ENCODE measurements around the gene DRGX.

The DRGX gene

DNA sequence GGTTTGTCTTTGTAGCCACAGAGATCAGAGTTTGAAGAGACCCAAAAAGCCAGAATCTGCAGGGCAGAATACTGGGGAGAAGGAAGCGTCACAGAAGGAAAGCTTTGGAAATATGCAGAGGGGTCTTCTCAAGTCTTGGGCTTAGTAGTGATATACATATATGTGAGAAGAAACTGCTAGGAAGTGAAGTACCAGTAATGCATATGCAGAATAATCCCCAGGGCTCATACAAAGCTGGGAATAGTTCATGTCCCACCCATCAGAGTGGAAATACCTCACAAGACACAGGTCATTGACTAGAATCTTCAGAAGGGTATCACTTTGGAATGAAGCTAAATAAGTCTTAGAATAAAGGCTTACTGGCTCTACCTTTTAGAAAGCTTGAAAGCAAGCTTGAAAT is 57.3 kb downstream of the DRGX start:
- Histone ChIP-seq H3K9ac (ENCODE audit: low read length in 2 of 2) (no peak overlapping the region), H3K4me3 (ENCODE audit: low read length in 2 of 2) (no peak overlapping the region), H3K27ac (ENCODE audit: low read length) (no peak overlapping the region), H3K27me3 (ENCODE audit: control insufficient read depth in 1 of 2, insufficient read depth in 2 of 2, low read length in 2 of 2) (peaks cover 0 to 3% of the 10 kb centered on the region in 2 donors), H3K4me1 (ENCODE audit: control insufficient read depth, insufficient read depth, low read length) (no peaks in the 10 kb centered on the region), H3K36me3 (ENCODE audit: control insufficient read depth in 2 of 2, insufficient read depth in 2 of 2, low read length in 2 of 2) (no peaks in the 10 kb centered on the region), H3K9me3 (ENCODE audit: control insufficient read depth in 2 of 2, low read length in 2 of 2) (no peaks in the 10 kb centered on the region)

DNA sequence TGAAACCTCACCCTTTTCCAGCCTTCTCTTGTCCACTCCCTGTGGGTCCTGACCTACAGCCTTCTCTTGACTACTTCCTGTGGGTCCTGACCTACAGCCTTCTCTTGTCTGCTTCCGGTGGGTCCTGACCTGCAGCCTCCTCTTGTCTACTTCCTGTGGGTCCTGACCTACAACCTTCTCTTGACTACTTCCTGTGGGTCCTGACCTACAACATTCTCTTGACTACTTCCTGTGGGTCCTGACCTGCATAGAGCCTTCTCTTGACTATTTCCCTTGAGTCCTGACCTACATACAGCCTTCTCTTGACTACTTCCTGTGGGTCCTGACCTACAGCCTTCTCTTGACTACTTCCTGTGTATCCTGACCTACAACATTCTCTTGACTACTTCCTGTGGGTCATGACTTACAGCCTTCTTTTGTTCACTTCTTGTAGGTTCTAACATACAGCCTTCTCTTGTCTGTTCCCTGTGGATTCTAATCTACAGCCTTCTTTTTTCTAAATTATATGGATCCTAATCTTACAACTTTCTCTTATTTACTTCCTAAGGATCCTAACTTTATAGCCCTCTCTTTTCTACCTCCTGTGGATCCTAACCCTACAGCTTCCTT is 60.4 kb downstream of the DRGX start:
- no peak overlapping the region for H3K27ac ChIP-seq (ENCODE audit: low read length)
- H3K9ac ChIP-seq (ENCODE audit: low read length in 2 of 2) = no peak overlapping the region
- no peak overlapping the region for H3K4me3 ChIP-seq (ENCODE audit: low read length in 2 of 2)
- H3K36me3 ChIP-seq (ENCODE audit: control insufficient read depth in 2 of 2, insufficient read depth in 2 of 2, low read length in 2 of 2) = no peaks in the 10 kb centered on the region
- H3K4me1 ChIP-seq (ENCODE audit: control insufficient read depth, insufficient read depth, low read length) = no peaks in the 10 kb centered on the region
- peaks cover 0 to 3% of the 10 kb centered on the region in 2 donors for H3K27me3 ChIP-seq (ENCODE audit: control insufficient read depth in 1 of 2, insufficient read depth in 2 of 2, low read length in 2 of 2)
- no peaks in the 10 kb centered on the region for H3K9me3 ChIP-seq (ENCODE audit: control insufficient read depth in 2 of 2, low read length in 2 of 2)

DNA sequence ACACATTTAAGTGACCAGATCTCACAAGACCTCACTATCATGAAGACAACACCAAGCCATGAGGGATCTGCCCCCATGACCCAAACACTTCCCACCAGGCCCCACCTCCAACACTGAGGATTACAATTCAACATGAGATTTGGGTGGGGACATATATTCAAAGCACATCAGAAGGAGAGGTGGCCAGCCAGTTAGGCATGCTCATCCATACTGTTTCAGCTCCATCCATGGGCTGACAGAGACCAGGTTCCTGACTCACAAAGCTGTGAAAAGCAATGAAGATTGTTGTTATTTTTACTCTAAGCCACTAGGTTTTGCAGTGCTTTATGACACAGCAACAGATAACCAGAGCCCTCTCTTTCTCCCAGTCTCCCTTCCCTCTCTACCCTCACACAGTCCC is 60.9 kb downstream of the DRGX start:
- peaks cover 0 to 3% of the 10 kb centered on the region in 2 donors for H3K27me3 ChIP-seq (ENCODE audit: control insufficient read depth in 1 of 2, insufficient read depth in 2 of 2, low read length in 2 of 2)
- H3K4me3 ChIP-seq (ENCODE audit: low read length in 2 of 2) = no peak overlapping the region
- no peak overlapping the region for H3K27ac ChIP-seq (ENCODE audit: low read length)
- H3K36me3 ChIP-seq (ENCODE audit: control insufficient read depth in 2 of 2, insufficient read depth in 2 of 2, low read length in 2 of 2) = no peaks in the 10 kb centered on the region
- no peaks in the 10 kb centered on the region for H3K4me1 ChIP-seq (ENCODE audit: control insufficient read depth, insufficient read depth, low read length)
- H3K9ac ChIP-seq (ENCODE audit: low read length in 2 of 2) = no peak overlapping the region
- no peaks in the 10 kb centered on the region for H3K9me3 ChIP-seq (ENCODE audit: control insufficient read depth in 2 of 2, low read length in 2 of 2)

DNA sequence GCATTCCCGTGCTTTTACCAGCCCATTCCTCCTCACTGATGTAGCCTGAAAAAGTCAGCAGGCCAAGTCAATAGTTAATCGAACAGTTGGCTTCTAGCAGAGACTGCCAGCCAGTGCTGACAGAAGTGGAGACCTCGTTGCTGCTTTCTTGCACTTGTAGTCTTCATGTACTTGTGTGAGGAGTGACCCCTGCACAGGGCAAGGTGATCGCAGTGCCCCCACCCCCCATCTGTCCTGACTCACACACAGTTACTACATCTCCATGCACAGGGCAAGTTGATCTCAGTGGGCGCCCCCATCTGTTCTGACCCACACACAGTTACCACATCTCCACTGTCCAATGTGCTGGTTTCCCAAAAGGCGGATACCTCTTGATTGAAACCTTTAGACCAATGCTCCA is 62.7 kb downstream of the DRGX start:
- Histone ChIP-seq H3K4me3 (ENCODE audit: low read length in 2 of 2) (no peak overlapping the region), H3K9ac (ENCODE audit: low read length in 2 of 2) (no peak overlapping the region), H3K36me3 (ENCODE audit: control insufficient read depth in 2 of 2, insufficient read depth in 2 of 2, low read length in 2 of 2) (no peaks in the 10 kb centered on the region), H3K27me3 (ENCODE audit: control insufficient read depth in 1 of 2, insufficient read depth in 2 of 2, low read length in 2 of 2) (peaks cover 0 to 3% of the 10 kb centered on the region in 2 donors), H3K27ac (ENCODE audit: low read length) (no peak overlapping the region), H3K9me3 (ENCODE audit: control insufficient read depth in 2 of 2, low read length in 2 of 2) (no peaks in the 10 kb centered on the region), H3K4me1 (ENCODE audit: control insufficient read depth, insufficient read depth, low read length) (no peaks in the 10 kb centered on the region)

DNA sequence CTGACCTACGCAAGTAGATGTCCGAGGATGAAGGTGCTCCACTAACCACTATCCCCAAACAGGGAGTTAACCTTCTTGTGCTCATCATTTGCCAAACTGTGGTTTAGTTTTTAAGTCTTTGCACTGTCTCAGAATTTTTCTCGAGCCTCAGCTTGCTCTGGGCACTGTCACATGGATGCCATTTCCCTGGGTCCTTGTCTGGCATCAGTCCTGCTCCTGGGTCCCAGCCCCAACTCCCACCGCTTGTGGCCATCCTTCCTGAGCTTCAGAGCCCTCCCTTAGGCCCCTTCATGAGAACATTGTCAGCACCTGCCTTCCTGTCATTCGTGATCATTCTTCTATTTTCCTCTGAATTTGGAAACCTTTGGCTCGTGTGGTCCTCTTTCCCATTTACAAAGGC is 63.1 kb downstream of the DRGX start:
- Histone ChIP-seq H3K4me1 (ENCODE audit: control insufficient read depth, insufficient read depth, low read length) (no peaks in the 10 kb centered on the region), H3K4me3 (ENCODE audit: low read length in 2 of 2) (no peak overlapping the region), H3K9me3 (ENCODE audit: control insufficient read depth in 2 of 2, low read length in 2 of 2) (no peaks in the 10 kb centered on the region), H3K9ac (ENCODE audit: low read length in 2 of 2) (no peak overlapping the region), H3K36me3 (ENCODE audit: control insufficient read depth in 2 of 2, insufficient read depth in 2 of 2, low read length in 2 of 2) (no peaks in the 10 kb centered on the region), H3K27ac (ENCODE audit: low read length) (no peak overlapping the region), H3K27me3 (ENCODE audit: control insufficient read depth in 1 of 2, insufficient read depth in 2 of 2, low read length in 2 of 2) (peaks cover 0 to 3% of the 10 kb centered on the region in 2 donors)

DNA sequence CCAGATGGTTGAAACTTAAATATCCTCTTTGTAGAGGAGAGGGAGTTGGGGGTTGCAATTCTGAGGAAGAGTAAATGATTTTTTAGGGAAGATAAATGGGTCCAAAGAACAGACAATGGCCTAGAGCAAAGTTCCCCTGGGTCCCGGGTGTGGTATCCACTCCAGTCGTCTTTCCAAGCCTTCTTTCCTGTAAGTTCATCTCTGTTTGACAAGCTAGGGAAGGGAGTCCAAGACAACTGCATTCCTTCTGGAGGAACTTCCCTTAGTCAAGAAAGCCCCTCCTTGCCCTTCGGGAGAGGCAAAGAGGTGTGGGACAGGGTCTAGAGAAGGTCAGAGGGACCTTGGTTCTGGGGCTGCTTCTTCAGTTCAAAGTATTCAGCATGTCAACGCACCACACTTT is 63.6 kb downstream of the DRGX start:
- H3K4me1 ChIP-seq (ENCODE audit: control insufficient read depth, insufficient read depth, low read length) = no peaks in the 10 kb centered on the region
- H3K4me3 ChIP-seq (ENCODE audit: low read length in 2 of 2) = no peak overlapping the region
- H3K9me3 ChIP-seq (ENCODE audit: control insufficient read depth in 2 of 2, low read length in 2 of 2) = no peaks in the 10 kb centered on the region
- no peaks in the 10 kb centered on the region for H3K36me3 ChIP-seq (ENCODE audit: control insufficient read depth in 2 of 2, insufficient read depth in 2 of 2, low read length in 2 of 2)
- peaks cover 0 to 3% of the 10 kb centered on the region in 2 donors for H3K27me3 ChIP-seq (ENCODE audit: control insufficient read depth in 1 of 2, insufficient read depth in 2 of 2, low read length in 2 of 2)
- H3K27ac ChIP-seq (ENCODE audit: low read length) = no peak overlapping the region
- no peak overlapping the region for H3K9ac ChIP-seq (ENCODE audit: low read length in 2 of 2)

DNA sequence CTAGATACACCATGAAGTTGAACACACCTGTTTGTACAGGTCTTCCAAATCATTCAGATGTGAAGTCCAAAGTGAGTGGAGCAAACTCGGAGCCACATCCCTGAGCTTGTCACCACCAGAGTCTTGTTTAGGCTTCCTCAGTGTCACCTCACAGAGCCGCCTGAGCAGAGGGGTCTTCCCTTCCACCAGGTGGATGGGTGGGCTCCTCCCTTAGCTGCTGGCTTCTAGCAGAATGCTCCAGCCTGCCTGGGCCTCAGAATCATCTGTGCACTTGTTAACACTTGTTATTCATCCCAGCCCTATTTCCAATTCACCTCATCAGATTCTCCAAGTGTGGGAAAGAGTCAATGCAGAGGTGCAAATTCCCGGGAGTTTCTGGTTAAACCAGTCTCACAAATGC is 64.5 kb downstream of the DRGX start:
- Histone ChIP-seq H3K9me3 (ENCODE audit: control insufficient read depth in 2 of 2, low read length in 2 of 2) (no peaks in the 10 kb centered on the region), H3K27me3 (ENCODE audit: control insufficient read depth in 1 of 2, insufficient read depth in 2 of 2, low read length in 2 of 2) (peaks cover 0 to 3% of the 10 kb centered on the region in 2 donors), H3K36me3 (ENCODE audit: control insufficient read depth in 2 of 2, insufficient read depth in 2 of 2, low read length in 2 of 2) (no peaks in the 10 kb centered on the region), H3K4me3 (ENCODE audit: low read length in 2 of 2) (no peak overlapping the region), H3K27ac (ENCODE audit: low read length) (no peak overlapping the region), H3K4me1 (ENCODE audit: control insufficient read depth, insufficient read depth, low read length) (no peaks in the 10 kb centered on the region), H3K9ac (ENCODE audit: low read length in 2 of 2) (no peak overlapping the region)

DNA sequence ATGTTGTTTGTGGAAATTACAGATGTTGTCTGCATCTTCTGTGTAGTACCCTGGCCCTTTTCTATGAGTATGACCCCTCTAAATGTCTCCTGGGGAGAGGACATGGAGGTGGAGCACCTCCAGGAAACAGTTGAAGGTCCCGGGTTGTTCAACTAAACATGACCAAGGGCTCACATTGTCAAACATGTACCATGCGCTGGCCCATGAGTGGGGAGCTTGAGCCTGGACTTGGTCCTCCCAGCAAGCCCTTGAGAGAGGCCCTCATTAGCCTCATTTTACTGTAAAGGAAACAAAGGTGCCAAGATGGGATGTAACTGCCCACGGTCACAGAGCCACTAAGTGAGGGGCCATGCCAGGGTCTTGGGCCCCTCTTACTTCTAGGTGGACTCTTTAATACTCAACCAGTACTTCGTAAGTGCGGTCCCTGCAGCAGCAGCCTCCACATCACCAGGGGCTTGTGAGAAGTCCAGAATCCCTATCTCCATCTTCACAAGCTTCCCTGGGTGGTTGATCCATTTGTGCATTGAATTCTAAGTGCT is 65.7 kb downstream of the DRGX start:
- Histone ChIP-seq H3K9me3 (ENCODE audit: control insufficient read depth in 2 of 2, low read length in 2 of 2) (no peaks in the 10 kb centered on the region), H3K4me3 (ENCODE audit: low read length in 2 of 2) (no peak overlapping the region), H3K27ac (ENCODE audit: low read length) (no peak overlapping the region), H3K27me3 (ENCODE audit: control insufficient read depth in 1 of 2, insufficient read depth in 2 of 2, low read length in 2 of 2) (peaks cover 2 to 3% of the 10 kb centered on the region in 2 donors), H3K9ac (ENCODE audit: low read length in 2 of 2) (no peak overlapping the region), H3K4me1 (ENCODE audit: control insufficient read depth, insufficient read depth, low read length) (no peaks in the 10 kb centered on the region), H3K36me3 (ENCODE audit: control insufficient read depth in 2 of 2, insufficient read depth in 2 of 2, low read length in 2 of 2) (no peaks in the 10 kb centered on the region)

DNA sequence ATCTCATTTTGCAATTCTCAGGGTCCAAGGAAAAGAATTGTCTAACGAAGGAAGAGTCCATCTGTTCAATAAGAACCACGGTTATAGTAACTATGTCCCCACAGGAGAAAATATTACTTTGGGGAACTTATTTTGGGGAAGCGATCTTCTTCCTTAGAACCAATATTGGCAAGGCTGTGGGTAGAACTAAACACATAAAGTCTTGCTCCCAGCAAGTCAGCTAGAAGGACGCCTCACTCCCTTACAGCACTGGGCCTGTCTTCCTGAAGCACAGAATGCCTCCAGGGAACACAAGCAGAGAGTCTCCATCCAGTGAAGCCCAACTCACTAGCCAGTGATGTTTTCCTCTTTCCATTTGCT is 66.8 kb downstream of the DRGX start:
- Histone ChIP-seq H3K27me3 (ENCODE audit: control insufficient read depth in 1 of 2, insufficient read depth in 2 of 2, low read length in 2 of 2) (peaks cover 2 to 3% of the 10 kb centered on the region in 2 donors), H3K4me1 (ENCODE audit: control insufficient read depth, insufficient read depth, low read length) (no peaks in the 10 kb centered on the region), H3K36me3 (ENCODE audit: control insufficient read depth in 2 of 2, insufficient read depth in 2 of 2, low read length in 2 of 2) (no peaks in the 10 kb centered on the region), H3K4me3 (ENCODE audit: low read length in 2 of 2) (no peak overlapping the region), H3K27ac (ENCODE audit: low read length) (no peak overlapping the region), H3K9me3 (ENCODE audit: control insufficient read depth in 2 of 2, low read length in 2 of 2) (no peaks in the 10 kb centered on the region), H3K9ac (ENCODE audit: low read length in 2 of 2) (no peak overlapping the region)

DNA sequence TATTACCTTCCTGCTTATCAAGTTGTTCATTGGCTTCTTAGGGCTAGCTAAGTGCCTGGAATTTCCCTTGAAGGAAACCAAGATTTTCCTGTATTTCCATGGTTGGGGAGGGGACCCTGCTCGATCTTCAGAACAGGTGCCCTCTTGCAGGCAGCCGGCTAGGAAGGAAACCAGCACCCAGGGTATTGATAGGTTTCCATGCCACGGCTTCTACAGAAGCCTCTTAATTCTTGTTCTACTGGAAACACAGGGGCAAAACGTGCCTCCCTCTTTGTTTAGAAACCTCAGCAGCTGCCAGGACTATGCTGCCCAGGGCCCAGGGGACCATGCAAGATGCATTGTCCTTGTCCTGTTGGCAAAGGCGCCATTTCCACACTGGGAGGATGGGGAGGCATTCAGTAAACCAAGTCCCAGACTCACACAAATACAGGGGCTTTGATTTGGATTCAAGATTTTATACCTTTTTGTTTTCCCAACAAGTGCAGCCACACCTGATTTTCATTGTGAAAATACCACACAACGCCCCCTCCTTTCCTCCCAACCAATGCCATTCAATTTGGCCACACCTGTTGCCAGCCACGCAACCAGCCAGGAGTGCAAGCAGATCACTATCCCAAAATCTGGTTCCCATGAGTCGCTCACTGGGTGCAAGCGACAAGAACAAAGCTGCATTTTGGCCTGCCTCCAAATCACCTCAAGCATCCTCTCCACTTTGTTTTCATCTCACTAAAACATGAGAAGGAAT is 67.3 kb downstream of the DRGX start:
- Histone ChIP-seq H3K27me3 (ENCODE audit: control insufficient read depth in 1 of 2, insufficient read depth in 2 of 2, low read length in 2 of 2) (peaks cover 0 to 2% of the 10 kb centered on the region in 2 donors), H3K36me3 (ENCODE audit: control insufficient read depth in 2 of 2, insufficient read depth in 2 of 2, low read length in 2 of 2) (no peaks in the 10 kb centered on the region), H3K4me1 (ENCODE audit: control insufficient read depth, insufficient read depth, low read length) (no peaks in the 10 kb centered on the region), H3K27ac (ENCODE audit: low read length) (no peak overlapping the region), H3K9me3 (ENCODE audit: control insufficient read depth in 2 of 2, low read length in 2 of 2) (no peaks in the 10 kb centered on the region), H3K4me3 (ENCODE audit: low read length in 2 of 2) (no peak overlapping the region), H3K9ac (ENCODE audit: low read length in 2 of 2) (no peak overlapping the region)
